Activated CD4-positive, alpha-beta memory T cell treated with anti-CD3 and anti-CD28 coated beads, Interleukin-2, amount 10 ng/mL, durations not matched to agents 7 days and 5 days (primary cell): ENCODE measurements around the gene GPR150. TPM values are rescaled to one million over a fixed set of nuclear protein-coding genes. Genes with fewer than 3 reads are reported as not detected.
A peak's percentile ranks its signal among the peaks of the same experiment; 100 is the strongest.

ENCODE experiments used
- CTCF ChIA-PET: fragments of 350-600 bp; sonication (Branson Sonifier 250); formaldehyde crosslinking; loops from one replicate; lab custom pipeline; 2021; ENCODE audit warnings: antibody characterized with exemption, inconsistent platforms; lab: Charles Lee
- POLR2A ChIA-PET: fragments of 350-600 bp; sonication (Branson Sonifier 250); formaldehyde crosslinking; loops from one replicate; lab custom pipeline; 2021; ENCODE audit warnings: antibody characterized with exemption; lab: Charles Lee
- DNase-seq: peaks from one replicate; pipeline ENCODE4 v3.0.0-alpha.2; 2020
- H3K27ac Mint-ChIP-seq: one replicate; pipeline ENCODE4 v1.8.0; 2021; ENCODE audit warnings: mild to moderate bottlenecking, mixed read lengths
- H3K27me3 Mint-ChIP-seq: one replicate; pipeline ENCODE4 v1.8.0; 2021; ENCODE audit warnings: mixed read lengths
- H3K36me3 Mint-ChIP-seq: one replicate; pipeline ENCODE4 v1.8.0; 2021; ENCODE audit warnings: low read depth, mixed read lengths
- H3K4me1 Mint-ChIP-seq: one replicate; pipeline ENCODE4 v1.8.0; 2021; ENCODE audit warnings: mixed read lengths
- H3K4me3 Mint-ChIP-seq: one replicate; pipeline ENCODE4 v1.8.0; 2021; ENCODE audit warnings: mild to moderate bottlenecking, mixed read lengths
- H3K9me3 Mint-ChIP-seq: one replicate; pipeline ENCODE4 v1.8.0; 2021; ENCODE audit warnings: mixed read lengths
- total RNA-seq, 2 experiments: library from RNA; stranded (reverse); gene quantifications; one replicate each; pipeline ENCODE4 v1.2.3, GENCODE V29; 2021

The GPR150 gene
- total RNA-seq, 2 experiments from 2014 or later, result 1.7 TPM

DNA sequence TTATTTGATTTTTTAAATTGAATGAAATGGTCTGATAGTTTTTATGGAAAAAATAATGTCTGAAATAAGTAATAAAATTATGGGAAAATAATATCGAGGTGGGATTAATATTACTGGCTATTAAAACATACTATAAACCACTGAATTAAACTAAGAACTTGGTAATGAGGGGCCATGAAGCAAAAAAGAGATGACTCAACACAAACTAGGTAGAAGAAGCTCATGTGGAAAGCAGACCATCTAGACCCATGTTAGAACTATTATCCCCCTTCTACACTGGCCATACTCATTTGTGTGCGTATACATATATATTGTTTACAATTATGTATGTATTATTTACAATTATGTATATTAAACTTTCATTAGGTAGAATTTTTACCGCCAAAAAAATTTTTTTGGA, 8.5 kb upstream of the GPR150 start:
- H3K36me3 Mint-ChIP-seq, result peaks cover 18% of the 10 kb centered on the region
- no peak overlapping the region for H3K4me3 Mint-ChIP-seq
- no peak overlapping the region for H3K27ac Mint-ChIP-seq
- ChIA-PET POLR2A (no interaction called here), CTCF (no interaction called here)
- no peaks in the 10 kb centered on the region for H3K27me3 Mint-ChIP-seq
- H3K4me1 Mint-ChIP-seq, result peaks cover 15% of the 10 kb centered on the region
- peaks cover 15% of the 10 kb centered on the region for H3K9me3 Mint-ChIP-seq
- DNase-seq, result no peak

DNA sequence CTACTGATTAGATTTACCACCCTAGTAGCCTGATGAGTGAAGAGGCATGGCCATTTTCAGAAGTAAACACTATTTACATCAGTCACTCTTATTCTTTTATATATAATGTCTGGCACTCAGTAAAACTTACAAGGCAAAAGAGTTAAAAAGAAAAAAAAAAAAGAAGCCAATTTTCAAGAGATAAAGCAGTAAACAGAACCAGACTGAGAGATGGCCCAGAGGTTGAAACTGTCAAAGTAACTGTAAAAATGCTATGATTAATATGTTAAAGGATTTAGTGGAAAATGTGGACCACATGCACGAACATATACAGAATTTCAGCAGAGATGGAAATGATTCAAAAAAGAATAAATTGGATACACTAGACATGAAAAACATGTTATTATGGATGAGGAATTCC, 6.4 kb upstream of the GPR150 start:
- no peak overlapping the region for H3K4me3 Mint-ChIP-seq
- ChIA-PET POLR2A (no interaction called here), CTCF (no interaction called here)
- peaks cover under 1% of the 10 kb centered on the region for H3K27me3 Mint-ChIP-seq
- H3K4me1 Mint-ChIP-seq, result peaks cover 17% of the 10 kb centered on the region
- no peak overlapping the region for H3K27ac Mint-ChIP-seq
- peaks cover 15% of the 10 kb centered on the region for H3K9me3 Mint-ChIP-seq
- DNase-seq, result no peak
- peaks cover 20% of the 10 kb centered on the region for H3K36me3 Mint-ChIP-seq

DNA sequence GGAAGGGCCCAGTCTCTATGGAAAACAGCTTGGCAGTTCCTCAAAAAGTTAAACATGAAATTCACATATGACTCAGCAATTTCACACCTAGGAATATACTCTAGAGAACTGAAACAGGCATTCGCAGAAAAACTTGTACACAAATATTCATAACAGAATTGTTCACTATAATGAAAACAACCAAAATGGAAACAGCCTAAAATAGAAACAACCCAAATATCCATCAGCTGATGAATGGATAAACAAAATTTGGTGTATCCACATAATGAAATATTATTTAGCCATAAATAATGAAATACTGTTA, 4.8 kb upstream of the GPR150 start:
- Mint-ChIP-seq H3K36me3 (peaks cover 20% of the 10 kb centered on the region), H3K27me3 (peaks cover 3% of the 10 kb centered on the region), H3K27ac (no peak overlapping the region), H3K4me3 (no peak overlapping the region), H3K4me1 (peaks cover 33% of the 10 kb centered on the region), H3K9me3 (peaks cover 15% of the 10 kb centered on the region)
- ChIA-PET POLR2A (no interaction called here), CTCF (no interaction called here)
- no peak for DNase-seq

DNA sequence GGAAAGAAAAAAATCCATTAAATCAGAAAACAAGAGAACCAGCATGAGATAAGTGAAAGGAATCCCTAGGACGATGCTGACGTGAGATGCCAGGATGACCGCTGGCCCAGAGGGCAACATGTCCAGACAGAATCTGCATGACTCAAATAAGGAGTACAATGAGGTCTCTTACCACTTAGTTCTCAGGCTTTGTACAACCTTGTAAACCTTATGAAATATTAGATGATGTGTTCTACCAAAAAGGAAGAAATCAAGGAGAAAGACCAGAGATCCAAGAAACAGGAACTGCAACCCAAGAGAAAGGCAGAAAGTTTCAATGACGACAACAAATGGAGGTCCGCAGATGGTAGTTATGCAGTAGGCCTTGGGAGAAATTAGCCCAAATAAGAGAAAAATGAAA, 2.8 kb upstream of the GPR150 start:
- peaks cover 3% of the 10 kb centered on the region for H3K27me3 Mint-ChIP-seq
- ChIA-PET CTCF (no interaction called here), POLR2A (no interaction called here)
- peaks cover 20% of the 10 kb centered on the region for H3K36me3 Mint-ChIP-seq
- H3K4me1 Mint-ChIP-seq, result peaks cover 41% of the 10 kb centered on the region
- no peak for DNase-seq
- H3K9me3 Mint-ChIP-seq, result peaks cover 15% of the 10 kb centered on the region
- no peak overlapping the region for H3K27ac Mint-ChIP-seq
- no peak overlapping the region for H3K4me3 Mint-ChIP-seq

DNA sequence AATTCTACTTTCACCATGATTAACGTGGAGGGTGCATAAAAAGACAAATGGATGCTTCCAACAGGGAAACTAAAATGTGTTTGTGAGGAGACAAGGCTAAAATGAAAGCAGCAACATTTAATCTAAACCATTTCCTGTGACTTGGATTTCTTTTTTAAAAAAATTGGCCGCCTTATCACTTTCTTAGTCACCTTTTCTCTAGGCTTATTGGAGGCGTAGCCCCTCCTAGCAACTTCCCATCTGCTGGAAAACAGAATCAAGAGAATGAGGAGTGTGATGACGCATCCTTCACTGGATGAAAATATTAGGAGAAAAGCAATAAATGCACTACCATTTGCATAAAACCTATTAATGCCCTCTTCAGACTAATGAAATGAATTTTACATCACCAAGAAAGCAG, 791 bp upstream of the GPR150 start:
- POLR2A ChIA-PET, result interaction anchor here (1.7 to 5.2 kb wide), 3 partner anchors 12 to 64 kb away, joined by 6 to 57 read pairs (median 52); partner anchors contain the start of genes ARSK, RFESD and SKIC3

DNA sequence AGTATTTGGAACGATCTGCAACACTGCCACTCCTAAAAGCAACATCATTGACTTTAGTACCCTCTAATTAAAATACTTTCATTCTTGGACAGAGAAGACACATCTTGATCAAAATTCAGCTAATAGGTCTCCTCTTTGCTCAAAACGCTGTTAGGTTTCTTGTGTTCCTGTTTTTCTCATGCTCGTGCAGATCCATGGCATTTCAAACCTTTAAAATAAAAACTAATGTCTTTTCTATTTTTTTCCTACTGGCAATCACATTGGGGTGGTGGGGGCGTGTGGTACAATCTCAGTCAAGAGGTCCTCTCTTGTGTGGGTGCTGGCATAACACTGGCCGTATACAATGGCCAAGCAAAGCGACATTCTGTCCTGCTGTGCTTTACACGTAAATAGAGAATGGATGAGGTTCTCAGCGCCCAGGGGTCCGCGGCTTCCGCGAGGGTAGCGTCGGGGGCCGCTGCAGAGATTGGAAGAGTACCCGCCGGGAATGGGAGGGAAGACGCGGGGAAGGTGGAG, 315 bp upstream of the GPR150 start:
- Mint-ChIP-seq H3K4me3 (peak overlapping the region; percentile 77), H3K36me3 (peaks cover 10% of the 10 kb centered on the region), H3K9me3 (no peaks in the 10 kb centered on the region), H3K27ac (peak overlapping the region; percentile 31), H3K4me1 (peaks cover 51% of the 10 kb centered on the region), H3K27me3 (peaks cover 3% of the 10 kb centered on the region)
- CTCF ChIA-PET, result no interaction called here
- POLR2A ChIA-PET, result interaction anchor here (4.7 to 5.2 kb wide), 2 partner anchors 12 to 26 kb away, joined by 52 to 57 read pairs; partner anchors contain the start of gene RFESD
- no peak for DNase-seq

More for the DNA sequence above, 791 bp upstream of the GPR150 start:
- Mint-ChIP-seq H3K4me3 (peak overlapping the region; percentile 77), H3K9me3 (no peaks in the 10 kb centered on the region), H3K27me3 (peaks cover 3% of the 10 kb centered on the region), H3K36me3 (peaks cover 7% of the 10 kb centered on the region), H3K4me1 (peaks cover 52% of the 10 kb centered on the region), H3K27ac (no peak overlapping the region)
- DNase-seq, result no peak
- CTCF ChIA-PET, result no interaction called here

DNA sequence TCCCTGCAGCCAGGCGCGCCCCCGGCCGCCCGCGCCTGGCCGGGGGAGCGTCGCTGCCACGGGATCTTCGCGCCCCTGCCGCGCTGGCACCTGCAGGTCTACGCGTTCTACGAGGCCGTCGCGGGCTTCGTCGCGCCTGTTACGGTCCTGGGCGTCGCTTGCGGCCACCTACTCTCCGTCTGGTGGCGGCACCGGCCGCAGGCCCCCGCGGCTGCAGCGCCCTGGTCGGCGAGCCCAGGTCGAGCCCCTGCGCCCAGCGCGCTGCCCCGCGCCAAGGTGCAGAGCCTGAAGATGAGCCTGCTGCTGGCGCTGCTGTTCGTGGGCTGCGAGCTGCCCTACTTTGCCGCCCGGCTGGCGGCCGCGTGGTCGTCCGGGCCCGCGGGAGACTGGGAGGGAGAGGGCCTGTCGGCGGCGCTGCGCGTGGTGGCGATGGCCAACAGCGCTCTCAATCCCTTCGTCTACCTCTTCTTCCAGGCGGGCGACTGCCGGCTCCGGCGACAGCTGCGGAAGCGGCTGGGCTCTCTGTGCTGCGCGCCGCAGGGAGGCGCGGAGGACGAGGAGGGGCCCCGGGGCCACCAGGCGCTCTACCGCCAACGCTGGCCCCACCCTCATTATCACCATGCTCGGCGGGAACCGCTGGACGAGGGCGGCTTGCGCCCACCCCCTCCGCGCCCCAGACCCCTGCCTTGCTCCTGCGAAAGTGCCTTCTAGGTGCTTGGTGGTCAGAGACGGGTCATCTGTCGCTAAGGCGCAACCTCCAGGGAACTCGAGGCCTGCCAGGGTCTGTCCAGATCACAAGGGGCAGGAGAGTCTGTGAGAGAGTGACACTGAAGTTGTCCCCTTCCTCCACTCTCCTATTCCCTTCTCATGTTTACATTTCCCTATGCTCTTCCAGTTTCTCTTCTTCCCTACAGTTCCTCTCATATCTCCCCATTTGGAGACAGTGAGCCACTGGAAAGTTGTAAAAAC, 1.3 kb downstream of the GPR150 start:
- CTCF ChIA-PET, result interaction anchor here (0.8 to 3.1 kb wide), 4 partner anchors 10 to 26 kb away, joined by 3 to 17 read pairs (median 14); partner anchors contain the start of gene RFESD
- Mint-ChIP-seq H3K9me3 (no peaks in the 10 kb centered on the region), H3K27ac (peak overlapping the region; percentile 82), H3K4me3 (peak overlapping the region; percentile 74), H3K36me3 (peaks cover 10% of the 10 kb centered on the region), H3K27me3 (peaks cover 3% of the 10 kb centered on the region), H3K4me1 (peaks cover 42% of the 10 kb centered on the region)
- POLR2A ChIA-PET, result interaction anchor here (0.6 to 5.2 kb wide), 6 partner anchors 10 to 1041 kb away, joined by 3 to 57 read pairs (median 6); partner anchors contain the start of genes ARSK, CAST, RFESD and SKIC3
- peak; percentile 58 for DNase-seq

DNA sequence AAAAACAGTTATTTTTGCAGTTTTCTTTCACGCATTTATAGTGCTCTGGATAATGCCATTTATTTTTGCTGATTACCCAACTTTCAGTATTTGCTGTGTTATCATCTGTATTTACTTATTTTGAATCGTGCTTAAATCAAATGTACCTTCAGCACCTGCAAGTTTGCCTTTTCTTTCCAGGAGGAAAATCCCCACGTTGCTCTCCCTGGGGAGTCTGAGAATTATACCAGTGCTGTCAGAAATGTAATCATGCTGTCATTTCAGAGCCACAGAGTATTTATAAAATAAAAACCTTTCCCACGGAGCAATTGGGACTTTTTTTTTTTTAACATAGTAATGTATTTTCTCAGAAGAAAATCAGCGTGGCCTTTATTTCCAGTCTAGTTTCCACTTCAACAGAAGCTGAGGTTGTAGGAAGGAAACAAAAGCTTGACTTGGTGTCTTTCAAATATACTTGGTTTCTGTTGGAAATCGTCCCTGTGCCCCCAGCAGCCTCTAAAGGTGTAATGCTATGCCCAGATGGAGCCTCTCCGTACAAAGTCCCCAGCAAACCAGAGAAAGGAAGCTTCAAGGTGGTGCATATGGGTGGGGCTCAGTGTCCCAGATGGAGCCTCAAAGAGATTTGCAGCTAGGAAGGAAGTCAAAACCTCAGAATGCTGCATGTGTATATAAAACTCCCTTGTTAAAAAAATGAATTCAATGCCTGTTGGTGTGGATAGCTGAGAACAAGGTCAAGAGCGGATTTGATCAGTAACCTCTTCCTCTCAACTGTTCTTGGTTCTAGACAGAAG, 2.1 kb downstream of the GPR150 start:
- CTCF ChIA-PET, result interaction anchor here (0.6 to 3.1 kb wide), 8 partner anchors 9 to 233 kb away, joined by 3 to 17 read pairs (median 3); partner anchors contain the start of gene RFESD

DNA sequence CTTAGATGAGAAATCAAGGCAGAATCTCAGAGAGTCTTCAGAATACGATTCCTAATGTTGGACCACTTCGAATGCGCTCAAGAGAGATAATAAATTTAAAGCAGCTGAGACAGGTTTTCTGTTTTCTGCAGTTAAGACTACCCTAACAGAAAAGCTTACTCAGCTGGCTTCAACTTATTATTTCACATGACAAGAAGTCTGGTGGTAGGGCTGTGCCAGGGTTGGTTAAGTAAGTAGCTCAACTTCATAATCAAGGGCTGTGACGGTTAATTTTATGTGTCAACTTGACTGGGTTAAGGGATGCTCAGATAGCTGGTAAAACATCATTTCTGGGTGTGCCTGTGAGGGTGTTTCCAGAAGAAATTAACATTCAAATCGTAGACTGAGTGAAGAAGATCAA, 3.8 kb downstream of the GPR150 start:
- peaks cover 37% of the 10 kb centered on the region for H3K4me1 Mint-ChIP-seq
- CTCF ChIA-PET, result interaction anchor here (2.5 to 3.1 kb wide), 3 partner anchors 8 to 23 kb away, joined by 13 to 17 read pairs (median 15); partner anchors contain the start of gene RFESD
- DNase-seq, result no peak
- POLR2A ChIA-PET, result interaction anchor here (4.7 to 5.2 kb wide), 2 partner anchors 7 to 22 kb away, joined by 52 to 57 read pairs; partner anchors contain the start of gene RFESD
- H3K4me3 Mint-ChIP-seq, result no peak overlapping the region
- H3K27me3 Mint-ChIP-seq, result peaks cover under 1% of the 10 kb centered on the region
- peaks cover 7% of the 10 kb centered on the region for H3K36me3 Mint-ChIP-seq
- no peaks in the 10 kb centered on the region for H3K9me3 Mint-ChIP-seq
- no peak overlapping the region for H3K27ac Mint-ChIP-seq

More for the DNA sequence above, 2.1 kb downstream of the GPR150 start:
- H3K36me3 Mint-ChIP-seq, result peaks cover 7% of the 10 kb centered on the region
- H3K4me1 Mint-ChIP-seq, result peaks cover 42% of the 10 kb centered on the region
- H3K27ac Mint-ChIP-seq, result peak overlapping the region; percentile 82
- peak; percentile 38 for DNase-seq
- POLR2A ChIA-PET, result interaction anchor here (0.6 to 5.2 kb wide), 12 partner anchors 9 to 1040 kb away, joined by 3 to 57 read pairs (median 4); partner anchors contain the start of genes ARSK, CAST, GLRX and RFESD
- peaks cover 3% of the 10 kb centered on the region for H3K27me3 Mint-ChIP-seq
- H3K9me3 Mint-ChIP-seq, result no peaks in the 10 kb centered on the region
- H3K4me3 Mint-ChIP-seq, result peak overlapping the region; percentile 74

DNA sequence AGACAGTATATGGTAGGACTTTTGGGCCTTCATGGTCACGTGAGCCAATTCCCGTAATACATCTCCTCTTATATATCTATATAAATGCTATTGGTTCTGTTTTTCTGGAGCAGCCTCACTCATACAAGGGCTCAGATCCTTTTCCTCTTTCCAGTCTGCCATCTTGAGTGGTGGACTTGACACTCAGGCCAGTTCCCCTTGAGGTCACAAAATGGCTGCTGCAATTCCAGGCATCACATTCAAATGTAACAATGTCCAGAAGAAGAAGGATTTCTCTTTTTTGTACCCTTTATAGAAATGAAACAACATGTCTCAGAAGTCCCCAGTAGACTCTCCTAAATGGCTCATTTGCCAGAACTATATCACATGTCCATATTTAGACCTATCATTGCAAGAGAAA, 4.5 kb downstream of the GPR150 start:
- POLR2A ChIA-PET, result no interaction called here
- peaks cover 31% of the 10 kb centered on the region for H3K4me1 Mint-ChIP-seq

DNA sequence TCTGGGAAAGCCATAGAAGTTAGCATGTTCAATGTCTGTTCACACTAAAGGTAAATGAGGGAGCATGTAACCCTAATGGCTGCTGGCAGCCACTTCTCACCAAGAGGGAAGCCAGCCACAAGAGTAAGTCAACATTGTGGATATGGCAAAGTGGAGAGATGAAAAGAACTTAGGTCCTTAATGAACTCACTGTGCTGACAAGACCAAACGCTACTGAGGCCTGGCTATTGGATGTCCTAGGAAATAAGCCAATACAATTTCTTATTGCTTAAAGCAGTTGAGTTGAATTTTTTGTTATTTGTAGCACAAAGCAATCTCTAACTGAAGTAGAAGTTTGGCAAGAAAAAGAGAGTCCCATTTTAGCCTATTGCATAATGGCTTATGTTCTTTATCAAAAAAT, 6.8 kb downstream of the GPR150 start:
- no peak overlapping the region for H3K27ac Mint-ChIP-seq
- no peaks in the 10 kb centered on the region for H3K9me3 Mint-ChIP-seq
- H3K27me3 Mint-ChIP-seq, result no peaks in the 10 kb centered on the region
- ChIA-PET POLR2A (no interaction called here), CTCF (no interaction called here)
- peaks cover 11% of the 10 kb centered on the region for H3K36me3 Mint-ChIP-seq
- H3K4me1 Mint-ChIP-seq, result peaks cover 27% of the 10 kb centered on the region
- H3K4me3 Mint-ChIP-seq, result no peak overlapping the region
- DNase-seq, result no peak

More for the DNA sequence above, 4.5 kb downstream of the GPR150 start:
- Mint-ChIP-seq H3K27ac (no peak overlapping the region), H3K36me3 (peaks cover 7% of the 10 kb centered on the region), H3K9me3 (no peaks in the 10 kb centered on the region), H3K4me3 (no peak overlapping the region), H3K27me3 (no peaks in the 10 kb centered on the region)
- CTCF ChIA-PET, result no interaction called here
- DNase-seq, result no peak

DNA sequence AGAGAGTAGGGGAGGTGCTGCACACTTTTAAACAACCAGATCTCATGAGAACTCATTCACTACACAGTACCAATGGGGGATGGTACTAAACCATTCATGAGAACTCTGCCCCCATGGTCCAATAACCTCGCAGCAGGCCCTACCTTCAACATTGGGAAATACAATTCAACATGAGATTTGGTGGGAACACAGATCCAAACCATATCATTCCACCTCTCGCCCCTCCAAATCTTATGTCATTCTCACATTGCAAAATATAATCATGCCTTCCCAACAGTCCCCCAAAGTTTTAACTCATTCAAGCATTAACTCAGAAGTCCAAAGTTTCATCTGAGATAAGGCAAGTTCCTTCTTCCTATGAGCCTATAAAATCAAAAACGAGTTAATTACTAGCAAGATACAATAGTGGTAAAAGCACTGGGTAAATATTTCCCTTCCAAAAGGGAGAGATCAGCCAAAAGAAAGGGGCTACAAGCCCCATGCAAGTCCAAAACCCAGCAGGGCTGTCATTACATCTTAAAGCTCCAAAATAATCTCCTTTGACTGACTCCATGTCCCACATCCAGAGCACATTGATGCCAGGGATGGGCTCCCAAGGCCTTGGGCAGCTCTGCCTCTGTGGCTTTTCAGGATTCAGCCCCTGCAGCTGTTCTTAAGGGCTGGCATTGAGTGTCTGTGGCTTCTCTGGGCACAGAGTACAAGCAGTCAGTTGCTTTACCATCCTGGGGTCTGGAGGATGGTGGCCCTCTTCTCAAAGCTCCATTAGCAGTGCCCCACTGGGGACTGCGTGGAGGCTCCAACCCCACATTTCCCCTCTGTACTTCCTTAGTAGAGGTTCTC, 8.3 kb downstream of the GPR150 start:
- Mint-ChIP-seq H3K9me3 (peaks cover 5% of the 10 kb centered on the region), H3K27ac (no peak overlapping the region), H3K4me1 (peaks cover 24% of the 10 kb centered on the region), H3K4me3 (no peak overlapping the region), H3K27me3 (no peaks in the 10 kb centered on the region), H3K36me3 (peaks cover 19% of the 10 kb centered on the region)
- ChIA-PET CTCF (no interaction called here), POLR2A (no interaction called here)
- DNase-seq, result no peak
